Right atrium auricular region (tissue), 2 donors: ENCODE results near the gene BCL2L11. TPM values are rescaled to one million over a fixed set of nuclear protein-coding genes. Genes with fewer than 3 reads are reported as not detected.

Source experiments
- DNase-seq: peaks from one replicate; pipeline ENCODE4 v3.0.0-alpha.2; 2019; ENCODE audit warnings: low spot score
- H3K27ac ChIP-seq, 2 donors: fragments of 200-600 bp; sonication (generic); 1 replicate in 1 of 2; 2 replicates in 1 of 2; pipeline ENCODE4 v1.5.1; 2016 to 2019
- H3K27me3 ChIP-seq, 2 donors: fragments of 200-600 bp; sonication (generic); one replicate each; pipeline versions ENCODE4 v1.5.1 to v1.6.0; 2017 to 2019
- H3K36me3 ChIP-seq: fragments of 200-600 bp; sonication (generic); one replicate; pipeline ENCODE4 v1.5.1; 2016
- H3K4me1 ChIP-seq, 2 donors: fragments of 200-600 bp; sonication (generic); one replicate each; pipeline versions ENCODE4 v1.5.1 to v1.6.0; 2017 to 2019
- H3K4me3 ChIP-seq, 2 donors: fragments of 200-600 bp; sonication (generic); 1 replicate in 1 of 2; 2 replicates in 1 of 2; pipeline ENCODE4 v1.5.1; 2017 to 2019; ENCODE audit warnings: mild to moderate bottlenecking in 1 of 2, moderate library complexity in 1 of 2
- H3K9me3 ChIP-seq, 2 donors: fragments of 200-600 bp; sonication (generic); one replicate each; pipeline ENCODE4 v1.5.1; 2019
- total RNA-seq, 2 donors: library from RNA; depleted of rRNA; stranded (reverse); fragments of >200 nt; gene quantifications; one replicate each; pipeline ENCODE4 v1.1.0, GENCODE V29; 2016
- TF ChIP-seq, protein P1 (sequence below), 2 donors: fragments of 200-600 bp; sonication (generic); IDR thresholded peaks; one replicate each; pipeline ENCODE4 v1.5.1; 2019; ENCODE audit warnings: antibody characterized with exemption in 2 of 2

The BCL2L11 gene
- total RNA-seq, 2 donors from 2014 or later: 9.2 to 14.0 TPM

DNA sequence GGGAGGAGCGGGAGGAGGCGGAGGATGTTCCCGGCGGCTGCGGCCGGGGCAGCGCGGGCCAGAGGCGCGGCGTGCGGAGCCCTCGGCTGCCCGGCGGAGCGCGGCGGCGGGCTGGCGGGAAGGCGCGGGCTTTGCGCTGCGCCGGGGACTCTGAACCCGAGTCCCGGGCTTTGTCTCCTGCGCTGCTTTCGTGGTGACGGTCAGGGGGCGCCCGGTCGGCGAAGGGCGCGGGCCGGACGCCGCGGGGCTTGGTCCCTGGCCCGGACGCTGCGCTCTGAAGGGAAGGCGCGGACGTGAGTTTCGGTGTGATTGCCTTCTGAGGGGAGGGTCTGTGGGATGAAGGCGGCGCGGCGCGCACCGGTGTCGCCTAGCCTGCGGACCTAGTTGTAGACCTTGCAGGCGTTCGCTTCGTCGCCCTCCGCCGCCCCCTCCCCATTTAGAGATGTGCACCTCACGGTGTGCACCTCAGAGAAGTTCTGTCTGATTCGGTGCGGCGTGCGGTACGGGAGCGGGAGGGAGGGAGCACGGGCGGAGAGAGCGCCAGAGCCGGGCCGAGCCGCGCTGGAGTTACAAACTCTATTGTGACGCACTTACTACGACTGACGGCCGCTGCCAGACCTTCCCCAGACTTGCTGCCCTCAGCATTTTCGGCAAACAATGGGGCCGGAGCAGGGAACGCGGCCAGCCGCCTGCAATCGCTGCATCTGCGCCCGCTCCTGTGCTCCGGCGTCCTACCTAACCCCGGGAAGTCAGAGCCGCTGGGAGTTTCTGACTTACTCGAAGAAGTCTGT, 2.1 kb downstream of the BCL2L11 start:
- peak; percentile 93 for DNase-seq
- TF ChIP-seq, protein P1, sequence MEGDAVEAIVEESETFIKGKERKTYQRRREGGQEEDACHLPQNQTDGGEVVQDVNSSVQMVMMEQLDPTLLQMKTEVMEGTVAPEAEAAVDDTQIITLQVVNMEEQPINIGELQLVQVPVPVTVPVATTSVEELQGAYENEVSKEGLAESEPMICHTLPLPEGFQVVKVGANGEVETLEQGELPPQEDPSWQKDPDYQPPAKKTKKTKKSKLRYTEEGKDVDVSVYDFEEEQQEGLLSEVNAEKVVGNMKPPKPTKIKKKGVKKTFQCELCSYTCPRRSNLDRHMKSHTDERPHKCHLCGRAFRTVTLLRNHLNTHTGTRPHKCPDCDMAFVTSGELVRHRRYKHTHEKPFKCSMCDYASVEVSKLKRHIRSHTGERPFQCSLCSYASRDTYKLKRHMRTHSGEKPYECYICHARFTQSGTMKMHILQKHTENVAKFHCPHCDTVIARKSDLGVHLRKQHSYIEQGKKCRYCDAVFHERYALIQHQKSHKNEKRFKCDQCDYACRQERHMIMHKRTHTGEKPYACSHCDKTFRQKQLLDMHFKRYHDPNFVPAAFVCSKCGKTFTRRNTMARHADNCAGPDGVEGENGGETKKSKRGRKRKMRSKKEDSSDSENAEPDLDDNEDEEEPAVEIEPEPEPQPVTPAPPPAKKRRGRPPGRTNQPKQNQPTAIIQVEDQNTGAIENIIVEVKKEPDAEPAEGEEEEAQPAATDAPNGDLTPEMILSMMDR (IDR thresholded peaks at IDR 0.05): no peak
- H3K9me3 ChIP-seq: no peaks in the 10 kb centered on the region
- peak overlapping the region; percentile 80 to 83 for H3K4me3 ChIP-seq
- H3K27me3 ChIP-seq: peaks cover 0 to 5% of the 10 kb centered on the region in 2 donors
- peaks cover 0 to 43% of the 10 kb centered on the region in 2 donors for H3K4me1 ChIP-seq
- no peaks in the 10 kb centered on the region for H3K36me3 ChIP-seq
- H3K27ac ChIP-seq: peak overlapping the region; percentile 81 to 84

GRCh38 chr2:111123751-111124150, 3.0 kb downstream of the BCL2L11 start:
- Histone ChIP-seq H3K4me1 (peaks cover 0 to 35% of the 10 kb centered on the region in 2 donors), H3K36me3 (no peaks in the 10 kb centered on the region), H3K4me3 (no peak overlapping the region), H3K27me3 (peaks cover 0 to 5% of the 10 kb centered on the region in 2 donors), H3K9me3 (no peaks in the 10 kb centered on the region), H3K27ac (no peak overlapping the region)
- TF ChIP-seq, protein P1 (IDR thresholded peaks at IDR 0.05): no peak
- DNase-seq: no peak

DNA sequence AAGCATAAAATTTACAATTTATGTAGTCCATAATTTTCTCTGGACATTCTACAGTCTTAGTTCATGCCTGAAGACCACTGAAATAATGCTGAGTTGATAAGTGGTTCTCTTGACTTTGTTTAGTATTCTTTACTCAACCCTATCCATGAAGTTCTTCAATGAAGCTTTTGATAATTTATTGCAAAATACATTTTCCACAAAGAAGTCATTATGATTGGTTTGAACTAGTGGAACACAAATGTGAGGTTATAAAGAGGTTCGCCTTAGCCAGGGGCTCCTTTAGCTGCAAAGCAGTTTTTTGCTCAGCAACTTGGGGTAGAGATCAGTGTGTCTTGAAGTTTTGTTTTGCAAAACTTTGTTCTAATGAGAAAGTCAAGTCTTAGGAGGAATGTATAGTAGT, 5.9 kb downstream of the BCL2L11 start:
- TF ChIP-seq, protein P1 (IDR thresholded peaks at IDR 0.05): no peak
- no peaks in the 10 kb centered on the region for H3K9me3 ChIP-seq
- H3K27me3 ChIP-seq: no peaks in the 10 kb centered on the region
- H3K4me3 ChIP-seq: no peak overlapping the region
- peaks cover 0 to 14% of the 10 kb centered on the region in 2 donors for H3K4me1 ChIP-seq
- no peak for DNase-seq
- no peak overlapping the region for H3K27ac ChIP-seq
- no peaks in the 10 kb centered on the region for H3K36me3 ChIP-seq

- TF ChIP-seq, protein P1 (IDR thresholded peaks at IDR 0.05): no peak
- Histone ChIP-seq H3K27me3 (no peaks in the 10 kb centered on the region), H3K27ac (no peak overlapping the region), H3K4me3 (no peak overlapping the region), H3K36me3 (no peaks in the 10 kb centered on the region), H3K4me1 (peaks cover 0 to 8% of the 10 kb centered on the region in 2 donors), H3K9me3 (no peaks in the 10 kb centered on the region)
- no peak for DNase-seq
Observed at GRCh38 chr2:111127351-111127750, 6.6 kb downstream of the BCL2L11 start.

- Histone ChIP-seq H3K36me3 (no peaks in the 10 kb centered on the region), H3K27ac (no peak overlapping the region), H3K4me3 (no peak overlapping the region), H3K27me3 (no peaks in the 10 kb centered on the region), H3K4me1 (peaks cover 0 to 8% of the 10 kb centered on the region in 2 donors), H3K9me3 (no peaks in the 10 kb centered on the region)
- TF ChIP-seq, protein P1 (IDR thresholded peaks at IDR 0.05): no peak
- no peak for DNase-seq
Observed at GRCh38 chr2:111128096-111128495, 7.4 kb downstream of the BCL2L11 start.
